NCI-H187 treated with DMSO at 0.1 percent for 48 hours (cell line): ENCODE data around the gene ACSF3.
"Not testable (repeated sequence)": the region's sequence is repeated elsewhere in the genome, so short reads cannot be mapped to it uniquely, and the experiment has no call there.

Experiments
- DNase-seq: peaks from one replicate; lab custom pipeline; 2025; lab: John Stamatoyannopoulos, UW

The ACSF3 gene

DNA sequence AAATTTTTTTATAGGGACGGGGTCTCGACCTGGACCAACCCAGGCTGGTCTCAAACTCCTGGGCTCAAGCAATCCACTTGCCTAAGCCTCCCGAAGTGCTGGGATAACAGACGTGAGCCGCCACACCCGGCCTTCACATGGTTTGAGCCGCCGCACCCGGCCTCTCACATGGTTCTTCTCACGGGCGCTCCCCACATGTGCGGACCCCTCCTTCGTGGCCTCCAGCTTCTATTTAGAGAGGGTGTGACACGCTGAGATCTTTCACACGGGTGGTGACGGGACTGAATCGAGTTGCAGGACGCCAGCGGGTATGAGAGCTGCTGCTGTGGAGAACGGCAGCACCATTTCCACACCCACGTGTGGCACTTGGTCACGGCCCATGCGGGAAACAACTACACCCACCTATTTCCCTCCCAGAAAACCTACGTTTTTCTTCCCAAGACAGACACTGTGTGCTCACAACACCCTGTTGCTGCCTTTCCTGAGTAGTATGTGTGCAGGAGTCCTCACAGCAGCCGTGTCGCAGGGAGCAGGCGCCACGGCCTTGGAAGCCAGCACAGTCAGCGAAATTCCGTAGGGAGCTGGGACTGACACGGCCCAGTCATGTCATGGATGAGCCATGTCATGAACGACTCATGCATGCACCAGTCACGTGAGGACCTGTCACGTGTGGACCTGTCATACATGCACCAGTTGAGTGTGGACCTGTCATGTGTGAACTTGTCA, 20.1 kb upstream of the ACSF3 start:
- no peak for DNase-seq

DNA sequence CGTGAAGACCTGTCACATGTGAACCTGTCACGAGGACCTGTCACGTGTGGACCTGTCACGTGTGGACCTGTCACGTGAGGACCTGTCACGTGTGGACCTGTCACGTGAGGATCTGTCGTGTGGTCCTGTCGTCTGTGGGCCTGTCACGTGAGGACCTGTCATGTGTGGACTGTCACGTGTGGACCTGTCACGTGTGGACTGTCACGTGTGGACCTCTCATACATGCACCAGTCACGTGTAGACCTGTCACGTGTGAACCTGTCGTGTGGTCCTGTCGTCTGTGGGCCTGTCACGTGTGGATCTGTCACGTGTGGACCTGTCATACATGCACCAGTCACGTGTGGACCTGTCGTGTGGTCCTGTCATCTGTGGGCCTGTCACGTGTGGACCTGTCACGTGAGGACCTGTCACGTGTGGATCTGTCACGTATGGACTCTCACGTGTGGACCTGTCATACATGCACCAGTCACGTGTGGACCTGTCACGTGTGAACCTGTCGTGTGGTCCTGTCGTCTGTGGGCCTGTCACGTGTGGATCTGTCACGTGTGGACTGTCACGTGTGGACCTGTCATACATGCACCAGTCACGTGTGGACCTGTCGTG, 19.5 kb upstream of the ACSF3 start:
- not testable (repeated sequence) for DNase-seq

DNA sequence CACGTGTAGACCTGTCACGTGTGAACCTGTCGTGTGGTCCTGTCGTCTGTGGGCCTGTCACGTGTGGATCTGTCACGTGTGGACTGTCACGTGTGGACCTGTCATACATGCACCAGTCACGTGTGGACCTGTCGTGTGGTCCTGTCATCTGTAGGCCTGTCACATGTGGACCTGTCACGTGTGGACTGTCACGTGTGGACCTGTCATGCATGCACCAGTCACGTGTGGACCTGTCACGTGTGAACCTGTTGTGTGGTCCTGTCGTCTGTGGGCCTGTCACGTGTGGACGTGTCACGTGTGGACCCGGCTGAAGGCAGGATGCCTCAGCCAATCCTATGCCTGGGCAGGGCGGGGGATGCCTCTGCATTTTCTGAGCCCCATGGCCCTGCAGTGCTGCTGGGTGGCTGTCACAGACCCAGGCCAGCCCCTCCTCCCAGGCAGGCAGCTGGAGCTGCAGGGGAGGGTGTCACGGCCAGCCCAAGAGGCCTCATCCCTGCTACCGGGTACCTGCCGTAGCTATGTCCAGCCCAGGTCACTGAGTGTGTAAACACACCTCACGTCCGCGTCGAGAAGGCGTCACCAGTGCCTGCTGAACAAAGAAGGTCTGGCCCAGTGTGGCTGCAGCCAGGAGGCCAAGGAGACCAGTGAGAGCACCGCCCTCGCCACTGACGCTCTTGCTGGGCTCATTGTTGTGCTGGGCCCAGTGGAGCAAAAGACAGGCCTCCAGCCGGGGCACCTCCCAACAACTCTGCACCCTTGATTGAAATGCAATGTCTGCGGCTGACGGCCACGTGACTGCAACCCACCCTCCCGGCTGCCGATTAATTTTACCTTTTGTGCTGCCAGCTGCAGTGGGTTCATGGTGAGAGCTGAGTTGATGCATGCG, 18.6 kb upstream of the ACSF3 start:
- DNase-seq = no peak

DNA sequence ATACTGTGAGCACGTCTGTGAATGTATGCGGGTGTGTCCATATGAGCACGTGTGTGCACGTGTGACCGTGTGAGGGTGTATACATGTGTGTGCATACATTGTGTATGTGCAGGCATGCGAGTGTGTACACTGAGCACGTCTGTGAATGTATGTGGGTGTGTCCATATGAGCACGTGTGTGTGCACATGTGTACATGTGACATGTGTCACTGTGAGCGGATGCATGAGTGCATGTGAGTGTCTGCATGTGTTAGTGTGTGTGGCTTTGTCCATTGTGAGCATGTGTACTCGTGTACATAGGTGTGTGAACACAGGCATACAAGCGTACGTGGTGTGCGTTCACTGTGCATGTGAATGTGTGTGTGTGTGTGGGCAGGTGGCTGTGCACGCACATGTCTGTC, 17.5 kb upstream of the ACSF3 start:
- DNase-seq = no peak

DNA sequence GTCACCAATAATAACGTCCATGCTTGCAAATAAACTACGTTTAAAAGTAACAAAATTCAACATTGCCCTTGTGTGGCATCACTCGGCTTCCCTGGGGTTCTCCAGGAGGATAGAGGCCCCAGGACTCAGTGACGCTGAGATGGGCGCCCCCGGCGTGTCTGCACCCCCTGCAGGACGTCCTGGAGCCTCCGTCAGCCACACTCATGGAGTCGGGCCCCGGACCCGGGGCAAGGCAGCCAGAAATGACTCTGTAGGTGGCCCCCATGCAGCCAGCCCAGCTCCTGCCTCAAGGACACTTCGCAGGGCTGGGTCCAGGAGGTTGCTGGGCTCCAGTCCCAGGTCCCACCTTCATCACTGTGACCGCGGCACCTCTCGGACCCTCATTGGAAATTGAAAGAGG, 16.6 kb upstream of the ACSF3 start:
- DNase-seq = no peak

DNA sequence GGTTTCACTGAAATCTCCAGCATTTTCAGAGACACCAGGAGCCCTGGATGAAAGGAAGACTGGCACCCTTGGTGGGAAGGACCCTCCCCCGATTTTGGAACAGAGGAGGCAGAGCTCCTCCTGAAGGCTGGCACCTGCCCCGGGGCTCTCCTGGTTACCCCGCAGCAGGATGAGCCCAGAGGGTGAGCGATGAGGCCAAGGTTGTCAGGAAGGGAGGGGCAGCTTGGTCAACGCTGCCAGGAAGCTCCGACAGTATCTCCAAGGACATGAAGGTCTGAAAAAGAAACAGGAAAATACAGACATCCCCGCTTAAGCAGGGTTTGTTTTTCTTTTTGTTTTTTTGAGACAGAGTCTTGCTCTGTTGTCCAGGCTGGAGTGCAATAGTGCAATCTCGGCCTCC, 15.5 kb upstream of the ACSF3 start:
- no peak for DNase-seq

DNA sequence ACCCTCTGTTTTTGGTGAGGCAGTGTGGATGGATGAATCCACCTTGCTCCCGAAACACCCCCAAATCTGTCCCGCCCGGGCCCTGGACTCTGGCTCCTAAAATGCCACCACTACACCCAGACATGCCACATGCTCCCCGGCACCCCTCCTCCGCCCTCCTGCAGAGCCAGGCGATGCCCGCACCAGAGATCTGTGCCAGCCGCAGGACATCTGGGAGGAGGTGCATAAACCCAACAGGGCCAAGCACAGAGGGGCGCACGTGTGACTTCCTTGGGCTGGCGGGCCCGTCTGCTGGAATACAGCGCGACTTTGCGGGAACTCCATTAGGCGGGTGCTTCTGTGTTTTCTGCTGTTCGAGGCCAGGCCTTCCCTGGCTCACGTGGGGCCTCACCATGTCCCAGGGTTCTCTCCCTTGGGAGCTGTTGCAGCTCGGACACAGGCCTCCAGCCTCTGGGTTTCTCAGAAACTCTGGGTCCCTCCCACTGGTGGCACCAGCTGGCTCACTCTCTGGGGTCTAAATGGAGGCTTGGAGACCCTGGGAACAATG, 14.1 kb upstream of the ACSF3 start:
- no peak for DNase-seq

DNA sequence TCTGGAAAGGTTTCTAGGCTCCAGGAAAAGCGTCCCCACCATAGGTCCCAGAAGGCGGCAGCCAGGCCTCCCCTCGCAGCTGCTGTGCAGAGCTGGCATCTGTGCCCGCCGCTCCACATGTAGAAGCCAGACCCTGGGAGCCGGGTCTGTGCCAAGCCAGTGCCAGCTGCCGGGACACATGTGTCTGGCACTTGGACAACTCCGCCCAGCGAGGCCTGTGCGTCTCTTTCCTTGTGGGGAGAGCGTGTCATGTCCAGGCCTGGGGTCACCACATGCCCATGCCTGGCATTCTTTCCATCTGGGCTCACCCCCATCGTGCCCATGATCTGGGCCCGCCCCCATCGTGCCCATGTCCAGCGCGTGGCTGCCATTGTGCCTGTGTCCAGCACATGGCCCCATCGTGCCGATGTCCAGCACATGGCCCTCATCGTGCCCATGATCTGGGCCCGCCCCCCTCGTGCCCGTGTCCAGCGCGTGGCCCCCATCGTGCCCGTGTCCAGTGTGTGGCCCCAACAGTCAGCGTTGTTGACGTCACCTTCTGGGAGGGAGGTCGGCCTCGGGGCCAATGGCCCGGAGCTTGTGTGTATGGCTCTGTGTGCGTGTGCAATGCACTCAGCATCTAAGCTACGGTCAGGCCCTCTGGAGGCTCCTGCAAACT, 13.3 kb upstream of the ACSF3 start:
- DNase-seq = no peak

DNA sequence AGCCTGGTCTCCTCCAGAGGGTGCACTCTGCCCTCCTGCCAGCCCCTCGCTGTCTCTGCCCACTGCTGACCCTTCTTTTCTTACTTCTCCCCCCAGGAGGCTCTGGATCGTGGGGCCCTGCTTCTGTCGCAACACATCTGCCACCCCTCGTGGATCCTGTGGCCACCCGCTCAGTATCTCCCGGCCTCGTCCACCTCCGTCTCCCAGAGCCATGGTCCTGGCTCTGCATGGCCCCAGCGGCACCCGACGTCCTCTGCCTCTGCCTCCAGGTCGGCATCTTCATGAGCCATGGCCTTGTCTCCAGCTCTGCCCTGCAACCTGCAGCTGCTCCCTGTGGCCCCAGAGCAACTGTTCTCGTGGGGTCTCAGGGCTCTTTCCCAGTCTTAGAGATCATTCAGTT, 12.1 kb upstream of the ACSF3 start:
- no peak for DNase-seq

DNA sequence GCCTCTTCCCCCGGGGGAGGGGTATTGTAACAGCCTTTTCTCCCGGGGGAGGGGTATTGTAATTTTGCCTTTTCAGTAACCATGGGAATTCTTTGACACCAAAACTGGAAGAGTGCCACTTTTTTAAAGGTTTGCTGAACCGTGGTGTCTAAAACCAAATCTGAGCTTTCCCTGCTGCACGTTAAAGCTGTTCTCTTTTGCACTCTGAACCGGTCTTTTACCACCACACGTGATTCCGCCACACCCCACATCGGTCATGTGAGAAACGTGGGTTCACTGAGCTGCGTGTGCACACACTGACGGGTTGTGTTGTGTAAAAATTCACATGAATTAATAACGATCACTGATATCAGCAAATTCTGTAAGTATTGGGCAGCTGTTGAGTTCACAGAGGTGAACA, 9.2 kb upstream of the ACSF3 start:
- no peak for DNase-seq

DNA sequence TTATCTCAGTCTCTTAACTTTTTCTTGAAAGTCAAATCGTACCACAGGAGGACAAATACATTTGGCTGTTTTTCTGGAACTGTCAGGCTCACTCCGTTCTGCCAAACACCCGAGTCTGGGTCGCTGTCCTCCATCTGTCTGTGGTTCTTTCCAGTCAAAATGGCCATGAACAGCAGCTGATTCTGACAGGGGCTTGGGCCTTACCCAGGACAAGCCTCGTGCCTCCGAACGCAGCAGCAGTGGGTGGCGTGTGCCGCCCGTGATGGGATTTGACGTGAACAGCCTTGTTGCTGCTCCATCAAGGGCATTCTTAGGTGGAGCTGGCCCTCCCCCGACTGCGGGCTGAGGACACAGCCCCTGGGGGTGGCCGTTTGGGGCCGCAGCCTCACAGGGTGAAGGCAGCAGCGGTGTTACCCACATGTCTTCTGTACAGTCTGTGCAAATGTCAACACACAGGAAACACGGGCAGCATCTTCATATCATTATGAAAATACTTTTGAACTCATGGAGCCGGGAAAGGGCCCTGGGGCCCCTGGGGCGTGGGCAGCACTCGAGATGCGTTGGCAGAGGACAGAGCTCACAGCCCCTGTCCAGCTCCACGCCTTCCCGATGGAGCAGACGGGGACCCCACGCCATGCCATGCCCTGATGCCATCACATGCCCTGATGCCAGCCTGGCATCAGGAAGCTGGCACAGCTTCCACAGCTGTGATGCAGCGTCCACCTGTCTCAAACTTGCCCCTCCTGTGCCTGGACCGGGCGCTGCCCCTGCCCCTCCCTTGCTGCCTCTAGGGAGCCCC, 8.6 kb upstream of the ACSF3 start:
- no peak for DNase-seq

DNA sequence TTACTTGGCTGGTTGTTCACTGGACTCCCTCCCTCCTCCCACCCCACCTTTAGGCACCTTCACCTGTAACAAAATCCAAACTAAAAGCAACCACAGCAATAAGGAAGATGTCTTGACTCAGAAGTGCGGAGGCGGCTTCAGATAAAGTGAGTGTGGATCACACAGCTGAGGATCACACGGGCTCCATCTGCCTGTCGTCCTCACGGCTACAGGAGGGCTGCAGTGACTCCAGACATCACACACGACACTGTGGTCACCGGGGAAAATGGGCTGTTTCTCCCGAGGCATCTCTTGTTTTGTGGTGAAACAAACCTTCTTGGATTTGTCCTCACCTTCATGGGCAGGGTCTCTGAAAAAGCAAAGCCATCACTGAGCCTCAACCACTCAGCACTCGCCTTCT, 7.9 kb upstream of the ACSF3 start:
- DNase-seq = no peak

DNA sequence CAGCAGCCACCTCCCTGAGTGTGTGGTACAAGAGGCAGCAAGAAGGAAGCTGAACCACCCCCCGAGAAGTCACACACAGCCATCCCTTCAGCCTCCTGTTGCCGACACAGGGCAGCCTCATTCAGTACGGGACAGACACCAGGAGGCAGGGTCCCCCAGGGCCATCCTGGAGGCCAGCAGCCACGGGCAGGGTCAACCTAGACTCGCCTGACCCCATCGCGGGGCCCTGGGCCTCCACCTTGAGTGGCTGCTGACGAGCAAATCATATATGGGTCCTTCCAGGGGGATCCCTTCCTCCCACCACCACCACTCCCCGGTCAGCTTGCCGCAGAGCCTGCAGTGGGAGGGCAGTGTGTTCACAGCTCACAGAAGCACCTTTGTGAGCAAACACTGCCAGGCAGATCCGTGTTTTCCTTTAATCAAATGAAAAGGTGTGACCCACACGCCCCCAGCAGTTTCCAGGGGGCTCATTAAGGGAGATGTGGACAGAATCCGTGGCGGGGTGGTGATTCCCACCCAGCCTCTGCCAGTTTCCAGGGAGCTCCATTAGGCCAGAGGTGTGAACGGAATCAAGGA, 5.6 kb upstream of the ACSF3 start:
- DNase-seq = no peak

DNA sequence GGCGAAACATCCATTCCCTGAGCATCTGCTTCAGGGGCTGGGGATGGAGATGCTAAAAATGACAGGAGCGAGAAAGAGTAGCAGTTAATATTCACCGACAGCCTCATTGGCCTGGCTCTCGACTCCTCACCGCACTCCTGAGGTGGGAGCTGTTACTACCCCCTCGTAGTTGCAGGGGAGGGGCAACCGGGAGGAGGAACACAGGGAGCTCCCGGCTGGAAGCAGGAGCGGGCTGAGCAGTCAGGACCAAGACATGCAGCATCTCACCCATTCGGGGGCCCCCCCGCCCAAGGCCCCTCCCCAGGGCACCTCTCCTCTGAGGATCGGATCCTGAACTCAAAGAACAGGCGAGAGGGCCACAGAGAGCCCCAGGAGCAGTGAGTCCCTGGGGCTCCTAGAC, 4.5 kb upstream of the ACSF3 start:
- no peak for DNase-seq

DNA sequence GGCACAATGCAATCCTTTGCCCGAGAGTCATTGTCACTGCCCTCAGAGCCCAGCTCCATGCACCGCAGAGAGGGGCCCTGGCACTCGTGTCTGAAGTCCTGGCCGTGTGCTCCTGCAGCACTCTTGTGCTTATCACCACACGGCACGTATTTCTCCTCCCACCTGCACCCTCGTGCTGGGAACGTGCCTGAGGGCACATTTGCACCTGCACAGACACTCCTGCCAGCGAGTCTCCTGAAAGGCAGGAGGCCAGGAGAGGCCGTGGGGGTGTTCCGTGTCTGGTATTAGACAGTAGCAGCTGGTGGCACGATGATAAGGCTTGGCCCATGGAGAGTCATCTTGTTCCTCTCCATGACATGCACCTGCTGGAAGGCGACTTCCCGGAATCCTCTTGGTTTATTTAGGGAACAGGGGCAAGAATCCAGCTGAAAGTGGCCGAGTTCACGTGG, 3.4 kb upstream of the ACSF3 start:
- no peak for DNase-seq

DNA sequence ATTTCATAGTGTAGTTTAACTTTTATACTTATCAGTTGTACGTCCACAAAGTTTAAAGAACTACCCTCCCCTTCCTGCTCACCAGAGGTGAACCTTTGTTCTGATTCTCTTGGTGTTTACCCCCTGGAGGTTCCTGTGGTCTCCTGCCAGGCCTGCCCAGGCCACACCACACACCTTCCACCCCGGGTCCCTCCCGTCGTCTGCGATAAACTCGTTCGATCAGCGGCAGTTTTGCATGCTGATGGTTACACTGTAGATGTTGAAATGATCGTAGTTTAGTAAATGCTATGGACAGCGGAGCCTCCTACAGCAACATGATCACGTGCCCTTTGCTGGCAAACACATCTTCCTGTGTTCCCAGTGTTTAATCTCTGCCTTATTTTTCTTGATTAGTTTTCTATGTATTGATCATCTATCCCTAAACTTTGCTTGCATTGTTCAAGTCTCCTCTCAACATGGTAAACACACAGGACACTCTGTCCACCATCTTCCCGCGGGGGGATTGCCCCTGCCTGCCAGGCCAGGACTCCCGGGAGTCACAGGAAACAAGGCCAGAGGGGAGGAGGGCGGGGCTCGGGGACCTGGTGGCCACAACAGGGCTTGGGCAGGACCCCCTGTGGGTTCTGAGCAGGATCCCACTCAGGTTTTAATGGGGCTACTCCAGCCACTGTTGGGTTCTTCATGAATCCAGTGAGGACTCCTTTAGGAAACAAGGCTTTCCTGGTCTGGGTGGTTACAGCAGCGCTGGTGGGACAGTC, 2.8 kb upstream of the ACSF3 start:
- no peak for DNase-seq

DNA sequence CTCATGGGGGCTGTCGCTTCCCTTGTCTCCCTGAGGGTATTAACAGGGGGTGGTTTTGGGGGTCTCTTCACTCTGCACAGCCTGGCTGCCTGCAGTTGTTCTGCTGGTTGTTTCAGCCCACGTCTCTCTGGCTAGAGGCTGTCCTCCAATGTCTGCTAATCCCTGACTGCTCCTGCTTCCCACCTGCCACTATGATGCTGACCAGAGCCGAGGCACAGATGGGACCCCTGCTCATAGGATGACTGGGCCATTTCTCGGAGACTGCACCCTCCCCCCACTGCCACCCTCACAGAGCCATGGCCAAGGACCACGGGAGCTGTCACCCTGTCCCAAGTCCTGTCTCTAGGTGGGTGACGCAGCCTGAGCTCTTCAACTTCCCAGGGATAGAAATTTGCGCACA, 1.6 kb upstream of the ACSF3 start:
- no peak for DNase-seq

DNA sequence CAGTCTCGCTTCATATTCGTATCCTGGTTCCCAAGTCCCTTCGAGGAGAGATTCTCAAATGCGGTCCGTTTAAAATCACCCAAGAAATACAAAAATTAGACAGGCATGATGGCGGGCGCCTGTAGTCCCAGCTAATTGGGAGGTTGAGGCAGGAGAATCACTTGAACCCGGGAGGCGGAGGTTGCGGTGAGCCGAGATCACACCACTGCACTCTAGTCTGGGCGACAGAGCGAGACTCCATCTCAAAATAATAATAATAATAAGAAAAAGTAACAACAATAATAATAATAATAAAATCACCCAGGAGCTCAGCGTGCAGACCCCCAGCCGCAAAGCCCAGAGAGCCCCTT, 425 bp upstream of the ACSF3 start:
- not testable (repeated sequence) for DNase-seq

DNA sequence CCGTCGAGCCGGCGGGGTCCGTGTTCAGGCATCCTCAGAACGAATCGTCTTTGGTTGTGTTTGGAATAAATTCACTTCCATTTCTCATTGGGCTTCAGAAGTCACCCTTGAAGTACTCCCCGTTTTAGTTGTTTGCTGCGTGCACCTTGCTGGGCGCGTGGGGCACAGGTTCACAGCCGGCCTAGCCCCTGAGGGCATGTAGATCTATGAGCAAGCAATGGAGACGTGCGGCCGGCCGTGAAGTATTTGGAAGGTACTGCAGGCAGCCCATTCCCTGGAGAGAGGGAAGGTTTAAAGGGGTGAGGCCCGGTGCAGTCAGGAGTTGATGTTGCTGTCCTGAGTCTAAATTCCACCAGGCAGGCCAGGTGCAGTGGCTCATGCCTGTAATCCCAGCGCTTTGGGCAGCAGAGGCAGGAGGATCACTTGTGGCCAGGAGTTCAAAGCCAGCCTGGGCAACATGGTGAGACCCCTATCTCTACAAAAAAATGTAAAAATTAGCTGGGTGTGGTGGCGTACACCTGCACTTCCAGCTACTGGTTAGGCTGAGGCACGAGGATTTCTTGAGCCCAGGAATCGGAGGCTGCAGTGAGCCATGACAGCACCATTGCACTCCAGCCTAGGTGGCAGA, 714 bp downstream of the ACSF3 start:
- DNase-seq = no peak

DNA sequence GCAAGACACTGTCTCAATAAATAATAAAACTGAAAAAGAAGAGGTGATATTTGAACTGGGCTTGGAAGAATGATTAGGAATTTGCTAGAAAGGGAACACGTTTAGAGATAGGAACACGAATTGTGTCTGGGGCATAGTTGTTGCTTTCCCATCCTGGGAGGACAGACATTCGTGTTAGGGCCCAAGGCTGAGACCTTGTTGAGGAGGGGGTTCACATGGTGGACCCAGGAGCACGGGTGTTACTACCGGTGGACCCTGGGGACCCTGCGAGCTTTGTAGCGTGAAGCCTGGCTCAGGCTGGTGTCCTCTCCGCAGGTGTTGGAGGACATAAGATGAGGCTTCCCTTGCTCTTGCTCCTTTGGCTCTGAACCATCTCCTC, 1.2 kb downstream of the ACSF3 start:
- no peak for DNase-seq
